SK-N-SH treated with all-trans-retinoic acid at 6 μM for 48 hours (cell line): ENCODE results near the gene TTC28.

Experiments used
- ATAC-seq: fragments of 200-7000 bp; cut with Tn5 transposase; 3 replicates; pipeline ENCODE4 v1.9.1; 2020; ENCODE audit warnings: mild to moderate bottlenecking, moderate library complexity
- BACH2 ChIP-seq: fragments of 250-450 bp; sonication (Bioruptor Pico); IDR thresholded peaks from 2 replicates; pipeline ENCODE4 v1.9.0; 2021; ENCODE audit warnings: mild to moderate bottlenecking, borderline replicate concordance
- CREB5 ChIP-seq: fragments of 250-450 bp; sonication (Bioruptor Pico); IDR thresholded peaks from 2 replicates; pipeline ENCODE4 v1.5.1; 2020; ENCODE audit warnings: low read depth, mild to moderate bottlenecking, moderate library complexity
- CSRNP3 ChIP-seq: fragments of 250-450 bp; sonication (Bioruptor Pico); IDR thresholded peaks from 2 replicates; pipeline ENCODE4 v1.5.1; 2021; ENCODE audit warnings: mild to moderate bottlenecking, moderate library complexity
- ESRRG ChIP-seq: fragments of 250-450 bp; sonication (Bioruptor Pico); IDR thresholded peaks from 2 replicates; pipeline ENCODE4 v1.6.1; 2021; ENCODE audit warnings: mild to moderate bottlenecking
- ISL1 ChIP-seq: fragments of 250-450 bp; sonication (Bioruptor Pico); IDR thresholded peaks from 2 replicates; pipeline ENCODE4 v2.1.2; 2022; ENCODE audit warnings: mild to moderate bottlenecking, moderate library complexity
- OSR1 ChIP-seq: fragments of 250-450 bp; sonication (Bioruptor Pico); IDR thresholded peaks from 2 replicates; pipeline ENCODE4 v1.8.0; 2022; ENCODE audit warnings: moderate library complexity, mild to moderate bottlenecking, inconsistent platforms
- POU6F1 ChIP-seq: fragments of 250-450 bp; sonication (Bioruptor Pico); IDR thresholded peaks from 2 replicates; pipeline ENCODE4 v1.8.0; 2021; ENCODE audit warnings: low read depth, mild to moderate bottlenecking, moderate library complexity, borderline replicate concordance
- PPARA ChIP-seq: fragments of 250-450 bp; sonication (Bioruptor Pico); IDR thresholded peaks from 2 replicates; pipeline ENCODE4 v1.5.0; 2020; ENCODE audit warnings: mild to moderate bottlenecking, borderline replicate concordance
- RARB ChIP-seq: fragments of 250-450 bp; sonication (Bioruptor Pico); IDR thresholded peaks from 2 replicates; pipeline ENCODE4 v1.8.0; 2021; ENCODE audit warnings: mild to moderate bottlenecking, moderate library complexity
- SNAI2 ChIP-seq: fragments of 250-450 bp; sonication (Bioruptor Pico); IDR thresholded peaks from 2 replicates; pipeline ENCODE4 v1.5.0; 2020; ENCODE audit warnings: mild to moderate bottlenecking, moderate library complexity
- TOX ChIP-seq: fragments of 250-450 bp; sonication (Bioruptor Pico); IDR thresholded peaks from 2 replicates; pipeline ENCODE4 v1.8.0; 2021; ENCODE audit warnings: mild to moderate bottlenecking, moderate library complexity, borderline replicate concordance
- ZC3H10 ChIP-seq: fragments of 250-450 bp; sonication (Bioruptor Pico); IDR thresholded peaks from 2 replicates; pipeline ENCODE4 v1.5.1; 2021; ENCODE audit warnings: mild to moderate bottlenecking, moderate library complexity
- ZFP3 ChIP-seq: fragments of 250-450 bp; sonication (Bioruptor Pico); IDR thresholded peaks from 2 replicates; pipeline ENCODE4 v1.5.0; 2020; ENCODE audit warnings: mild to moderate bottlenecking, moderate library complexity
- ZFP30 ChIP-seq: fragments of 450-650 bp; formaldehyde crosslinking; IDR thresholded peaks from 2 replicates; pipeline ENCODE4 v1.5.0; 2022; ENCODE audit warnings: mild to moderate bottlenecking, moderate library complexity
- ZNF565 ChIP-seq: fragments of 450-650 bp; formaldehyde crosslinking; conservative IDR thresholded peaks from 2 replicates; pipeline ENCODE4 v1.5.0; 2020; ENCODE audit warnings: low read depth, mild to moderate bottlenecking, moderate library complexity
- TF ChIP-seq, protein P1 (sequence below): fragments of 250-450 bp; sonication (Bioruptor Pico); IDR thresholded peaks from 2 replicates; pipeline ENCODE4 v1.8.0; 2020; ENCODE audit warnings: mild to moderate bottlenecking, moderate library complexity, borderline replicate concordance
- TF ChIP-seq, protein P2 (sequence below): fragments of 250-450 bp; sonication (Bioruptor Pico); IDR thresholded peaks from 2 replicates; pipeline ENCODE4 v1.5.0; 2020; ENCODE audit warnings: mild to moderate bottlenecking, moderate library complexity

TTC28 gene

GRCh38 chr22:28147401-28147800 lies 532.2 kb downstream of the TTC28 start:
- no peak for ATAC-seq
- TF ChIP-seq ZFP3 (CRISPR knock-in tag) (no peak), CSRNP3 (CRISPR knock-in tag) (no peak), ZNF565 (CRISPR knock-in tag) (no peak), OSR1 (CRISPR knock-in tag) (no peak), BACH2 (CRISPR knock-in tag) (no peak), PPARA (CRISPR knock-in tag) (no peak), CREB5 (CRISPR knock-in tag) (no peak), RARB (no peak), ZFP30 (CRISPR knock-in tag) (no peak), ZC3H10 (CRISPR knock-in tag) (no peak), TOX (CRISPR knock-in tag) (no peak), ISL1 (no peak), POU6F1 (CRISPR knock-in tag) (no peak), SNAI2 (no peak), ESRRG (CRISPR knock-in tag) (no peak)
- TF ChIP-seq, protein P1, sequence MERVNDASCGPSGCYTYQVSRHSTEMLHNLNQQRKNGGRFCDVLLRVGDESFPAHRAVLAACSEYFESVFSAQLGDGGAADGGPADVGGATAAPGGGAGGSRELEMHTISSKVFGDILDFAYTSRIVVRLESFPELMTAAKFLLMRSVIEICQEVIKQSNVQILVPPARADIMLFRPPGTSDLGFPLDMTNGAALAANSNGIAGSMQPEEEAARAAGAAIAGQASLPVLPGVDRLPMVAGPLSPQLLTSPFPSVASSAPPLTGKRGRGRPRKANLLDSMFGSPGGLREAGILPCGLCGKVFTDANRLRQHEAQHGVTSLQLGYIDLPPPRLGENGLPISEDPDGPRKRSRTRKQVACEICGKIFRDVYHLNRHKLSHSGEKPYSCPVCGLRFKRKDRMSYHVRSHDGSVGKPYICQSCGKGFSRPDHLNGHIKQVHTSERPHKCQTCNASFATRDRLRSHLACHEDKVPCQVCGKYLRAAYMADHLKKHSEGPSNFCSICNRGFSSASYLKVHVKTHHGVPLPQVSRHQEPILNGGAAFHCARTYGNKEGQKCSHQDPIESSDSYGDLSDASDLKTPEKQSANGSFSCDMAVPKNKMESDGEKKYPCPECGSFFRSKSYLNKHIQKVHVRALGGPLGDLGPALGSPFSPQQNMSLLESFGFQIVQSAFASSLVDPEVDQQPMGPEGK (CRISPR knock-in tag), result no peak

DNA sequence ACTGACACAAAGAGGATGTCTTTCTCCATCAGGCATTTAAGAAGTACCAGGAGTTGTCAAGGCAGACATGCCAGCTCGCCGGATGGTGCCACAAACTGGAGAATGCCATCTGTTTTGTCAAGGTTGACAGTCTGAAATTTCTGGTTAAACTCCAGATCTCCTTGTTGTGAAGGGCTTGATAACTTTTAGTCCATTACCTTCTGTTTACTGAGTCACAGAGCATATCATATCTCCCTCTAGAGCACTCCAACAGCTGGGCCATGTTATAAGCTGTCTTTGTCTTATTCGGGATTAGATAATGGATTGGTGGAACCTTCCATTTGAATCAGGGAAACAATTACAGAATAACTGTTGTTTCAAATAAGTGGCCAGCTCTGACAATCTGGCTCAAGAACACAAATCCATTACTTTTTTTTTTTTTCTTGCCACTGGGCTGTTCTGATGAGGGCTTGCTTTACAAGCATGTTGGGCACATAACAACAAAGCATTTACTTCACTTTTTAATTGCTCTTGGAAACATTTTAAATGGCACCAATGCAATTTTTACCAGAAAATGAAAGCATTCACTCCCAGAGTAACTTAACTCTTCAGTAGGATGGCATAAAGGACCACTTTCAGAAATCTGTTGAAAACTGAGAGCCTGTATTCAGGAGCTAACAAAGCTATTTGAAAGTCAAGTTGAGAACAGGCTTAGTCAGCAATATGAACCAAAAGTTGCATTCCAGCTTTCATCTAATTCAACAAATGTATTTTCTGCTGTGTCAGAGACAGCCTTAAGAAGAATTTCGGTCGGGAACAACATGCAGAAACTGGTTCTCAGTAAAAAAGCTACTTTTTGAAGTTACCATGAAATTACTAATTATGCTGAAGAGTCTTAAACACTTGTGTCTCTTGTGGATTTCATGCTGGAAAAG lies 533.0 kb downstream of the TTC28 start:
- no peak for ATAC-seq
- no peak for TF ChIP-seq POU6F1 (CRISPR knock-in tag)
- TF ChIP-seq, protein P2, sequence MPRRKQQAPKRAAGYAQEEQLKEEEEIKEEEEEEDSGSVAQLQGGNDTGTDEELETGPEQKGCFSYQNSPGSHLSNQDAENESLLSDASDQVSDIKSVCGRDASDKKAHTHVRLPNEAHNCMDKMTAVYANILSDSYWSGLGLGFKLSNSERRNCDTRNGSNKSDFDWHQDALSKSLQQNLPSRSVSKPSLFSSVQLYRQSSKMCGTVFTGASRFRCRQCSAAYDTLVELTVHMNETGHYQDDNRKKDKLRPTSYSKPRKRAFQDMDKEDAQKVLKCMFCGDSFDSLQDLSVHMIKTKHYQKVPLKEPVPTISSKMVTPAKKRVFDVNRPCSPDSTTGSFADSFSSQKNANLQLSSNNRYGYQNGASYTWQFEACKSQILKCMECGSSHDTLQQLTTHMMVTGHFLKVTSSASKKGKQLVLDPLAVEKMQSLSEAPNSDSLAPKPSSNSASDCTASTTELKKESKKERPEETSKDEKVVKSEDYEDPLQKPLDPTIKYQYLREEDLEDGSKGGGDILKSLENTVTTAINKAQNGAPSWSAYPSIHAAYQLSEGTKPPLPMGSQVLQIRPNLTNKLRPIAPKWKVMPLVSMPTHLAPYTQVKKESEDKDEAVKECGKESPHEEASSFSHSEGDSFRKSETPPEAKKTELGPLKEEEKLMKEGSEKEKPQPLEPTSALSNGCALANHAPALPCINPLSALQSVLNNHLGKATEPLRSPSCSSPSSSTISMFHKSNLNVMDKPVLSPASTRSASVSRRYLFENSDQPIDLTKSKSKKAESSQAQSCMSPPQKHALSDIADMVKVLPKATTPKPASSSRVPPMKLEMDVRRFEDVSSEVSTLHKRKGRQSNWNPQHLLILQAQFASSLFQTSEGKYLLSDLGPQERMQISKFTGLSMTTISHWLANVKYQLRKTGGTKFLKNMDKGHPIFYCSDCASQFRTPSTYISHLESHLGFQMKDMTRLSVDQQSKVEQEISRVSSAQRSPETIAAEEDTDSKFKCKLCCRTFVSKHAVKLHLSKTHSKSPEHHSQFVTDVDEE (CRISPR knock-in tag), result no peak
- peak; percentile 56 for TF ChIP-seq ISL1
